ENCODE measurements around the gene RPL18A. TPM values are rescaled to one million over a fixed set of nuclear protein-coding genes. Genes with fewer than 3 reads are reported as not detected.

Gene RPL18A
- total RNA-seq (2014; rRNA removed; shearing (Covaris generic)): 680 and 837 TPM in 2 replicates
- 1,456 and 1,474 TPM in 2 replicates for polyA plus RNA-seq (2016; fragmentation: Nextera tagmentation; extraction: Ambion mirVana)

DNA sequence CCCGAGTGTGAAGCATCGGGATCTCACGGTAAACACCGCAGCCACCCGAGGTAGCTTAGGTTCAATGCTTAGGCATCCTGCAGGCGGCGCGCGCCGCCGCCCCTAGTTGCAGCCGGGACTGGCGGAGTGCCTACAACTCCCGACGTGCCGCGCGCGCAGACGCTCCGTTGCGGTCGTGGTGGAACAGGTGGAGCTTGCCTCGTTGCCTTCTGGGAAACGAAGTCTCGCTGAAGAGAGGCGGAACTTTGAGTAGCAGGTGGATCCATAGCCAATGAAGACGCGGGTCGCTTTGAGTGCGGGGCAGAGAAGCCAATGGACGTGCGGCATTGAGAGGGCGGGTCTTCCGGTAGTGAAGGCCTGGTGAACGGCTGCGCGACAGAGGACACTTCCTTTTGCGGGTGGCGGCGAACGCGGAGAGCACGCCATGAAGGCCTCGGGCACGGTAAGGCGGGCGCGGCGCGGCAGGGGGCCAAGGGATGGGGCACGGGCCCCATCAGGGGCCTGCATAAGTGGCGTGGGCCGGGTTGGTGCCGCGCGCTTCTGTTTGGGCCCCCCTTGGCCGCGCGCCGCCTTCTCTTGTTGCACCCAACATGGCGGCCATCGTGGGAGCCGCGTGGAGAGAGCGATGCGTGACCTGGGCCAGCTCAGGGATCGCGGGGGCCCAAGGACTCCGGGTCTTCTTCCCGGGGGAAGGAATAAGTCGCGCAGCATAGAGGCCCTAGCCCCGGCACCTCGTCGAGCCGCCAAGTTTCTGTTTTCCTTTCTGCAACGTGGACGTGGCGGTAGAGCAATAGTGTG is at the start of gene RPL18A:
Gene RPL18A, plus strand, starts transcription at position 378 of the 798 bp plus-strand sequence. Its CDS starts 47 bp downstream, at position 425.
- peaks cover 37% of the 10 kb centered on the region for H3K79me2 ChIP-seq (ENCODE audit: insufficient read depth)
- DNase-seq: peak; percentile 100
- H3K36me3 ChIP-seq (ENCODE audit: low read depth): peaks cover 36% of the 10 kb centered on the region; the same call in 1 of the 2 replicates
- H3F3A ChIP-seq (ENCODE audit: insufficient read depth): peaks cover 27% of the 10 kb centered on the region
- H2AFZ ChIP-seq: peak within 1 kb of the TSS; percentile 100
- no peaks in the 10 kb centered on the region for H3K27me3 ChIP-seq (replicated peaks; ENCODE audit: insufficient read depth)
- H3K9me2 ChIP-seq (ENCODE audit: insufficient read depth): no peaks in the 10 kb centered on the region
- peak within 1 kb of the TSS; percentile 98 for H3K4me3 ChIP-seq
- in situ Hi-C loops (cut with MboI): no loop called here
- H3K27ac ChIP-seq: peak within 1 kb of the TSS; percentile 67
- peak within 1 kb of the TSS; percentile 99 for H3K9ac ChIP-seq
- WGBS, 2 experiments (ENCODE audit: low coverage in 1 of 2, low lambda C conversion rate in 2 of 2, missing lambda C conversion rate in 2 of 2): 0 to 1% methylated on average over 66 of the region's 80 CpGs
- H3K9me3 ChIP-seq (ENCODE audit: low read depth): no peaks in the 10 kb centered on the region
- TF ChIP-seq EZH2 (IDR thresholded peaks at IDR 0.05; ENCODE audit: insufficient read depth, poor library complexity, severe bottlenecking) (no peak), EZH2phosphoT487 (IDR thresholded peaks at IDR 0.05; ENCODE audit: insufficient read depth, low read depth) (no peak)
- peaks cover 11% of the 10 kb centered on the region; the same call in 1 of the 2 replicates for H4K20me1 ChIP-seq (ENCODE audit: insufficient read depth)
- H3K4me2 ChIP-seq (ENCODE audit: unreplicated experiment): peak within 1 kb of the TSS; percentile 92
- H3K4me1 ChIP-seq (ENCODE audit: insufficient read depth): peaks cover 14% of the 10 kb centered on the region; the same call in 1 of the 2 replicates

DNA sequence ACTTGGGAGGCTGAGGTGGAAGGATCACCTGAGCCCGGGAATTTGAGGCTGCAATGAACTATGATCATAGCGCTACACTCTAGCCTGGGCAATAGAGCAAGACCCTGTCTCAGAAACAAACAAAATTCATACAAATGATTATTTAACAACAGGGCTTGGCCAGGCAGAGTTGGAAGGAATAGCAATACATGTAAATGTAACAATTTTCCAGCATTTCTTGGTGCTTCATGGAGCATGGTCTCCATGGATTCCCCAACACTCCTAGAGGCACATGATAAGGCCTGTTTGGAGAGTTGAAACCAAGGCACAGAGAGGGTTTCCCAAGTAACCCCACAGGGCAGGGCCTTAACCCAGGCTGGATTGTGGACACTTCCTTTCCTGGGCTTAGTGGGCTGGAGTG is 48.6 kb upstream of the RPL18A start:
- Histone ChIP-seq H3F3A (ENCODE audit: insufficient read depth) (no peaks in the 10 kb centered on the region), H3K27me3 (replicated peaks; ENCODE audit: insufficient read depth) (peaks cover 5% of the 10 kb centered on the region), H3K9ac (no peak overlapping the region), H3K79me2 (ENCODE audit: insufficient read depth) (no peaks in the 10 kb centered on the region), H3K9me2 (ENCODE audit: insufficient read depth) (no peaks in the 10 kb centered on the region), H3K27ac (no peak overlapping the region), H3K4me1 (ENCODE audit: insufficient read depth) (no peaks in the 10 kb centered on the region), H3K4me2 (ENCODE audit: unreplicated experiment) (no peak overlapping the region), H3K4me3 (no peak overlapping the region), H3K9me3 (ENCODE audit: low read depth) (no peaks in the 10 kb centered on the region), H4K20me1 (ENCODE audit: insufficient read depth) (no peaks in the 10 kb centered on the region), H2AFZ (no peak overlapping the region), H3K36me3 (ENCODE audit: low read depth) (no peaks in the 10 kb centered on the region)
- 67 to 70% methylated on average over 2 of the region's 2 CpGs for WGBS, 2 experiments (ENCODE audit: low coverage in 1 of 2, low lambda C conversion rate in 2 of 2, missing lambda C conversion rate in 2 of 2)
- no peak for DNase-seq
- no peak for TF ChIP-seq EZH2 (IDR thresholded peaks at IDR 0.05; ENCODE audit: insufficient read depth, poor library complexity, severe bottlenecking)
- TF ChIP-seq EZH2phosphoT487 (IDR thresholded peaks at IDR 0.05; ENCODE audit: insufficient read depth, low read depth): no peak
- in situ Hi-C loops (cut with MboI): no loop called here

- 73 to 78% methylated on average over 20 of the region's 20 CpGs for WGBS, 2 experiments (ENCODE audit: low coverage in 1 of 2, low lambda C conversion rate in 2 of 2, missing lambda C conversion rate in 2 of 2)
- H3K36me3 ChIP-seq (ENCODE audit: low read depth): no peaks in the 10 kb centered on the region
- TF ChIP-seq EZH2 (IDR thresholded peaks at IDR 0.05; ENCODE audit: insufficient read depth, poor library complexity, severe bottlenecking): no peak
- no peak for TF ChIP-seq EZH2phosphoT487 (IDR thresholded peaks at IDR 0.05; ENCODE audit: insufficient read depth, low read depth)
Observed at GRCh38 chr19:17811681-17812080, 48.0 kb upstream of the RPL18A start.

DNA sequence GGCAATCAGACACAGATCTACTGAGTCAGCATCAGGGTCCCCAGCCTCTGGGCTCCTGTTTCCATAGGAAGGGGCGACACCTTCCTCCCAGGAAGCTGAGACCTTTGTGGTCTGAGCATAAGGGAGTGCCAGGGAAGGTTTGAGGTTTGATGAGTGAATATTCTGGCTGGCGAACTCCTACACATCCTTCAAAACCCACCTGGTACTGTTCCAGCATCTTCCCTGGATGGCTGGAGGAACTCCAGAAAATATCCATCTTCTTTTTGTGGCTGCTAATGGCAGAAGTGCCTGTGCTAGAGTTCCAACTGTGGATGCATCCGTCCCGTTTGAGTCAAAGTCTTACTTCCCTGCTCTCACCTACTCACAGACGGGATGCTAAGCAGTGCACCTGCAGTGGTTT is 47.6 kb upstream of the RPL18A start:
- H3F3A ChIP-seq (ENCODE audit: insufficient read depth): no peaks in the 10 kb centered on the region
- H3K4me2 ChIP-seq (ENCODE audit: unreplicated experiment): no peak overlapping the region
- no peak for DNase-seq

More at GRCh38 chr19:17811681-17812080, 48.0 kb upstream of the RPL18A start:
- DNase-seq: no peak
- Histone ChIP-seq H3K9ac (no peak overlapping the region), H3K27ac (no peak overlapping the region), H3F3A (ENCODE audit: insufficient read depth) (no peaks in the 10 kb centered on the region), H3K79me2 (ENCODE audit: insufficient read depth) (no peaks in the 10 kb centered on the region), H2AFZ (no peak overlapping the region), H4K20me1 (ENCODE audit: insufficient read depth) (no peaks in the 10 kb centered on the region), H3K4me3 (no peak overlapping the region), H3K27me3 (replicated peaks; ENCODE audit: insufficient read depth) (peaks cover 5% of the 10 kb centered on the region; the same call in 1 of the 2 replicates), H3K9me2 (ENCODE audit: insufficient read depth) (no peaks in the 10 kb centered on the region), H3K9me3 (ENCODE audit: low read depth) (no peaks in the 10 kb centered on the region), H3K4me1 (ENCODE audit: insufficient read depth) (no peaks in the 10 kb centered on the region), H3K4me2 (ENCODE audit: unreplicated experiment) (no peak overlapping the region)
- in situ Hi-C loops (cut with MboI): no loop called here

More for the DNA sequence above, 47.6 kb upstream of the RPL18A start:
- TF ChIP-seq EZH2 (IDR thresholded peaks at IDR 0.05; ENCODE audit: insufficient read depth, poor library complexity, severe bottlenecking) (no peak), EZH2phosphoT487 (IDR thresholded peaks at IDR 0.05; ENCODE audit: insufficient read depth, low read depth) (no peak)
- Histone ChIP-seq H3K9me3 (ENCODE audit: low read depth) (no peaks in the 10 kb centered on the region), H2AFZ (no peak overlapping the region), H3K27me3 (replicated peaks; ENCODE audit: insufficient read depth) (peaks cover 5% of the 10 kb centered on the region; the same call in 1 of the 2 replicates), H3K9ac (no peak overlapping the region), H3K79me2 (ENCODE audit: insufficient read depth) (no peaks in the 10 kb centered on the region), H3K27ac (no peak overlapping the region), H3K4me3 (no peak overlapping the region), H3K36me3 (ENCODE audit: low read depth) (no peaks in the 10 kb centered on the region), H3K9me2 (ENCODE audit: insufficient read depth) (no peaks in the 10 kb centered on the region), H4K20me1 (ENCODE audit: insufficient read depth) (no peaks in the 10 kb centered on the region), H3K4me1 (ENCODE audit: insufficient read depth) (no peaks in the 10 kb centered on the region)
- 47 to 56% methylated on average over 5 of the region's 5 CpGs for WGBS, 2 experiments (ENCODE audit: low coverage in 1 of 2, low lambda C conversion rate in 2 of 2, missing lambda C conversion rate in 2 of 2)
- in situ Hi-C loops (cut with MboI): no loop called here

Data from GM23248 (cell line).